GM12873 (cell line): Measurements from ENCODE around the gene MEPCE.

Source experiments
- CTCF ChIP-seq: IDR thresholded peaks from 2 replicates; pipeline ENCODE4 v1.5.1; 2012; ENCODE audit warnings: low read depth, mild to moderate bottlenecking, moderate library complexity, low read length, control low read depth; ENCODE audit not compliant: insufficient read depth; ENCODE audit errors: missing control alignments

Gene MEPCE

GRCh38 chr7:100390286-100391009 lies 39.2 kb upstream of the MEPCE start:
- TF ChIP-seq CTCF, result no peak

- no peak for TF ChIP-seq CTCF
Measured at GRCh38 chr7:100393233-100393905, 36.3 kb upstream of the MEPCE start.

GRCh38 chr7:100394077-100394476 lies 35.6 kb upstream of the MEPCE start:
- no peak for TF ChIP-seq CTCF

- TF ChIP-seq CTCF, result no peak
Measured at GRCh38 chr7:100396421-100396982, 33.1 kb upstream of the MEPCE start.

- no peak for TF ChIP-seq CTCF
Measured at GRCh38 chr7:100397315-100398081, 32.1 kb upstream of the MEPCE start.

- no peak for TF ChIP-seq CTCF
Measured at GRCh38 chr7:100398239-100398638, 31.4 kb upstream of the MEPCE start.

- no peak for TF ChIP-seq CTCF
Measured at GRCh38 chr7:100400041-100400440, 29.6 kb upstream of the MEPCE start.
